Smooth muscle cell (in vitro differentiated cells): ENCODE results near the gene NALF2. TPM values are rescaled to one million over a fixed set of nuclear protein-coding genes. Genes with fewer than 3 reads are reported as not detected.

ENCODE experiments used
- DNase-seq: peaks from one replicate; lab custom pipeline; 2025; ENCODE audit not compliant: unreplicated experiment; lab: John Stamatoyannopoulos, UW
- H2AFZ ChIP-seq: fragments of 200-600 bp; sonication (generic); 2 replicates; pipeline ENCODE4 v1.6.0; 2016; ENCODE audit warnings: antibody characterized with exemption, low read depth, mild to moderate bottlenecking
- H3F3A ChIP-seq: fragments of 200-600 bp; sonication (generic); 2 replicates; pipeline ENCODE4 v1.6.0; 2017; ENCODE audit warnings: antibody characterized with exemption, low read depth
- H3K27ac ChIP-seq: fragments of 200-600 bp; sonication (generic); 2 replicates; pipeline ENCODE4 v1.5.1; 2016; ENCODE audit warnings: low read depth, mild to moderate bottlenecking
- H3K27me3 ChIP-seq: fragments of 200-600 bp; sonication (generic); 2 replicates; pipeline ENCODE4 v1.6.1; 2016; ENCODE audit warnings: low read depth, mild to moderate bottlenecking
- H3K36me3 ChIP-seq: fragments of 200-600 bp; sonication (generic); 2 replicates; pipeline ENCODE4 v1.5.1; 2016; ENCODE audit warnings: low read depth
- H3K4me1 ChIP-seq: fragments of 200-600 bp; sonication (generic); 2 replicates; pipeline ENCODE4 v1.5.1; 2016; ENCODE audit warnings: low read depth
- H3K4me2 ChIP-seq: fragments of 200-600 bp; sonication (generic); 2 replicates; pipeline ENCODE4 v1.6.0; 2016; ENCODE audit warnings: mild to moderate bottlenecking
- H3K4me3 ChIP-seq: fragments of 200-600 bp; sonication (generic); 2 replicates; pipeline ENCODE4 v1.5.1; 2016; ENCODE audit warnings: mild to moderate bottlenecking
- H3K79me2 ChIP-seq: fragments of 200-600 bp; sonication (generic); 2 replicates; pipeline ENCODE4 v1.6.0; 2016; ENCODE audit warnings: low read depth, mild to moderate bottlenecking
- H3K9ac ChIP-seq: fragments of 200-600 bp; sonication (generic); 2 replicates; pipeline ENCODE4 v1.6.0; 2016; ENCODE audit warnings: low read depth
- H3K9me3 ChIP-seq: fragments of 200-600 bp; sonication (generic); replicated peaks from 2 replicates; pipeline ENCODE4 v1.5.1; 2016; ENCODE audit warnings: low read depth
- H4K20me1 ChIP-seq: fragments of 200-600 bp; sonication (generic); 2 replicates; pipeline ENCODE4 v1.6.0; 2016; ENCODE audit warnings: low read depth
- CTCF ChIP-seq: fragments of 200-600 bp; sonication (generic); IDR thresholded peaks from 2 replicates; pipeline ENCODE4 v1.5.1; 2017; ENCODE audit warnings: borderline replicate concordance, mild to moderate bottlenecking, antibody characterized with exemption; ENCODE audit not compliant: insufficient read depth, poor library complexity, severe bottlenecking
- WGBS: methylation state at CpG from one replicate; pipeline ENCODE4 v1.1.7; 2016; ENCODE audit warnings: low lambda C conversion rate; 5-methylcytosine and 5-hydroxymethylcytosine counted together
- polyA plus RNA-seq: library from polyadenylated mRNA; unstranded; fragments of >200 nt; fragmentation: Nextera tagmentation; extraction: Ambion mirVana; gene quantifications from 2 replicates; pipeline ENCODE4 v1.2.1, GENCODE V29; 2016
- total RNA-seq: library from RNA; depleted of rRNA; stranded (reverse); fragments of >200 nt; gene quantifications from 2 replicates; pipeline ENCODE4 v1.2.3, GENCODE V29; 2014

The NALF2 gene
- total and polyA plus RNA-seq, 2 experiments from 2014 or later, result not detected

GRCh38 chrX:69539437-69539836 is 35.3 kb downstream of the NALF2 start:
- Histone ChIP-seq H3K27me3 (no peaks in the 10 kb centered on the region), H2AFZ (no peak overlapping the region), H3K36me3 (no peaks in the 10 kb centered on the region), H3K4me2 (no peak overlapping the region), H3K27ac (no peak overlapping the region), H3K9ac (no peak overlapping the region), H4K20me1 (no peaks in the 10 kb centered on the region), H3K9me3 (no peaks in the 10 kb centered on the region), H3K4me3 (no peak overlapping the region), H3K4me1 (no peaks in the 10 kb centered on the region), H3F3A (no peaks in the 10 kb centered on the region), H3K79me2 (no peaks in the 10 kb centered on the region)
- WGBS, result 65% methylated on average over 4 of the region's 4 CpGs
- DNase-seq, result no peak
- TF ChIP-seq CTCF, result no peak

- Histone ChIP-seq H3F3A (no peaks in the 10 kb centered on the region), H3K9ac (no peak overlapping the region), H3K4me2 (no peak overlapping the region), H3K27me3 (no peaks in the 10 kb centered on the region), H3K27ac (no peak overlapping the region), H3K79me2 (no peaks in the 10 kb centered on the region), H3K4me3 (no peak overlapping the region), H4K20me1 (no peaks in the 10 kb centered on the region), H2AFZ (no peak overlapping the region), H3K4me1 (no peaks in the 10 kb centered on the region), H3K9me3 (no peaks in the 10 kb centered on the region), H3K36me3 (no peaks in the 10 kb centered on the region)
- DNase-seq, result no peak
- no peak for TF ChIP-seq CTCF
- WGBS, result 54% methylated on average over 3 of the region's 3 CpGs
These were observed 37.8 kb downstream of the NALF2 start for GRCh38 chrX:69541956-69542355.

- no peaks in the 10 kb centered on the region for H3K36me3 ChIP-seq
- H3K9ac ChIP-seq, result no peak overlapping the region
- 43% methylated on average over 3 of the region's 3 CpGs for WGBS
- H3K4me2 ChIP-seq, result no peak overlapping the region
- H3K4me3 ChIP-seq, result no peak overlapping the region
- H4K20me1 ChIP-seq, result no peaks in the 10 kb centered on the region
- no peak overlapping the region for H2AFZ ChIP-seq
- no peaks in the 10 kb centered on the region for H3K9me3 ChIP-seq
- H3F3A ChIP-seq, result no peaks in the 10 kb centered on the region
- DNase-seq, result no peak
- no peaks in the 10 kb centered on the region for H3K79me2 ChIP-seq
- no peak overlapping the region for H3K27ac ChIP-seq
- no peak for TF ChIP-seq CTCF
- no peaks in the 10 kb centered on the region for H3K4me1 ChIP-seq
- H3K27me3 ChIP-seq, result no peaks in the 10 kb centered on the region
These were observed 39.4 kb downstream of the NALF2 start for GRCh38 chrX:69543572-69543971.

- H2AFZ ChIP-seq, result no peak overlapping the region
- no peaks in the 10 kb centered on the region for H3K27me3 ChIP-seq
- no peak for DNase-seq
- no peaks in the 10 kb centered on the region for H3K36me3 ChIP-seq
- no peak for TF ChIP-seq CTCF
- H3F3A ChIP-seq, result no peaks in the 10 kb centered on the region
- no peak overlapping the region for H3K9ac ChIP-seq
- no peak overlapping the region for H3K27ac ChIP-seq
- WGBS, result 74% methylated on average over 8 of the region's 8 CpGs
- H3K79me2 ChIP-seq, result no peaks in the 10 kb centered on the region
- H3K4me1 ChIP-seq, result no peaks in the 10 kb centered on the region
- H3K4me3 ChIP-seq, result no peak overlapping the region
- H3K9me3 ChIP-seq, result no peaks in the 10 kb centered on the region
- no peak overlapping the region for H3K4me2 ChIP-seq
- no peaks in the 10 kb centered on the region for H4K20me1 ChIP-seq
These were observed 42.3 kb downstream of the NALF2 start for GRCh38 chrX:69546417-69546816.
